Motor neuron (in vitro differentiated cells): ENCODE results near the gene CLPTM1L. TPM values are rescaled to one million over a fixed set of nuclear protein-coding genes. Genes with fewer than 3 reads are reported as not detected.
"Not testable (repeated sequence)": the region's sequence is repeated elsewhere in the genome, so short reads cannot be mapped to it uniquely, and the experiment has no call there.

Experiments
- ATAC-seq, 8 experiments: fragments of 200-7000 bp; cut with Tn5 transposase; replicated peaks in 6 of 8; 2 replicates each; pipeline ENCODE4 v1.8.0; 2021; ENCODE audit warnings: mild to moderate bottlenecking in 8 of 8, moderate library complexity in 8 of 8
- H3K27ac ChIP-seq, 2 donors: fragments of 250-450 bp; sonication (Bioruptor Pico); 2 replicates each; pipeline ENCODE4 v1.9.0; 2021; ENCODE audit warnings: antibody characterized with exemption in 2 of 2, mild to moderate bottlenecking in 2 of 2, moderate library complexity in 1 of 2
- H3K4me1 ChIP-seq, 2 donors: fragments of 250-450 bp; sonication (Bioruptor Pico); replicated peaks in 1 of 2; 2 replicates each; pipeline ENCODE4 v1.6.1; 2021; ENCODE audit warnings: antibody characterized with exemption in 2 of 2, mild to moderate bottlenecking in 2 of 2, moderate library complexity in 1 of 2
- H3K4me3 ChIP-seq, 5 donors: fragments of 250-450 bp; sonication (Bioruptor Pico); 2 replicates each; pipeline ENCODE4 v1.9.0; 2021; ENCODE audit warnings: antibody characterized with exemption in 5 of 5, mild to moderate bottlenecking in 5 of 5, moderate library complexity in 4 of 5
- WGBS, 10 experiments: fragments of 450-650 bp; shearing (Covaris generic); methylation state at CpG; one replicate each; pipeline ENCODE4 v1.0.0; 2022; 5-methylcytosine and 5-hydroxymethylcytosine counted together
- in situ Hi-C, 9 experiments: fragments of 400-800 bp; cut with MboI; loops; one replicate each; pipeline ENCODE4 v1.15.0; 2021; ENCODE audit warnings: low sequenced_read_pairs in 9 of 9, low pct_unique_long_range_greater_than_20kb in 2 of 9; ENCODE audit not compliant: unreplicated experiment in 9 of 9
- total RNA-seq, 8 experiments: library from RNA; unstranded; fragments of 300-600 nt; gene quantifications; 2 replicates each; pipeline versions ENCODE4 v1.2.3 to v1.2.4, GENCODE V29; 2022

The CLPTM1L gene
- total RNA-seq, 8 experiments from 2014 or later, result 42.4 to 132 (median 77.7) TPM

DNA sequence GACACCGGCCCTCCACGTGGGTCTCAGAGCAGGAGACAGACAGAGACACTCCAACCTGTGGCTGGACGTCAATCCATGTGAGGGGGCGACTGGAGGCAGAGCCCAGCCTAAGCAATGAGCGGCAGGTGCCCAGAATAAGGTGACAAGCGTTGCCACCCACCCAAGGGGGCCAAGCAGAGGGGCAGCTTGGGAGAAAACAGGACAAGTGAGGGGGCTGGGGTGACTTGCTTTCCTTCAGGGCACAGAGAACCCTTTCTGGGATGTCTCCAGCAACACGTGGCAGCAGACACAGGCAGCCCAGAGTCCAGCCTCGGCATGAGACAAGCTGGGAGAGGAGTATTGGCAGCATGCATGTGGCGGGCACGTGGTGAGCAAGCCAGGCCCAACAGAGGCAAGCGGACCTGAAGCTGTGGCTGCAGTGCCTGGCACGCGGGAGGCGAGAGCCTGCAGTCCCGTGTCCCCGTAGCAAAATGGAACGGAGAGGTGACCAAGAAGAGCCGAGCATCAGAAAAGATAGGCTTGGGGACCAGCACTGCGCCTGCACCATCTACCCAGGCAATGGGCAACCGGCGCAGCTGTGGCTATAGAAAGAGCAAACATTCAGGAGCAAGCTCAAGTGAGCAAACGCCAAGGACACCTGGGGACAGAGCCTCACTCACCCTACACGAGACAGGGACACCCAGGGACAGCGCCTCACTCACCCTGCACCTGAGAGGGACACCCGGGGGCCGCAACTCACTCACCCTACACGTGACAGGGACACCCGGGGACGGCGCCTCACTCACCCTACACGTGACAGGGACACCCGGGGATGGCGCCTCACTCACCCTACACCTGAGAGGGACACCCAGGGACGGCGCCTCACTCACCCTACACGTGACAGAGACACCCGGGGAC lies 56.2 kb downstream of the CLPTM1L start:
- in situ Hi-C loops, result no loop called here
- no peaks in the 10 kb centered on the region for H3K4me1 ChIP-seq
- no peak for ATAC-seq
- no peak overlapping the region for H3K27ac ChIP-seq
- H3K4me3 ChIP-seq, result no peak overlapping the region
- 45 to 100% (median 91%) methylated on average over 1 to 10 of the region's 37 CpGs for WGBS, 10 experiments

DNA sequence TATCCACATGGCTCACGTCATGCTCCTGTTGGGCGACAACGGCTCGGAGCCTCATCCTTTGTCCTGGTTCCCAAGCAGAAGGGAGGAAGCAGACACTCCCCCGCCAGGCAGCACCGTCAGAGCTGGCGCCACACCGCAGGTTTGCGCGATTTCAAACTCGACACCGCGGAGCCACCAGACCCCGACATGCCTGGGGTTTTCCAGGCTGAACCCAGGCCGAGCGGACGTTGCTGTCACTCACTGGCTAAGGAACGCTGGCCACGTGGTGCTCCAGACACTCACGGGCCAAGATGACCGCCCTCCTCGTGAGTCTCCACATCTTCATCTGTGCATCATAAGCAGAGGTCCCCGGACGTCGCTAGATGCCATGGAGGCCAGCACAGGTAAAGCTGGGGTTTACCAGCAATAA lies 59.0 kb downstream of the CLPTM1L start:
- no peaks in the 10 kb centered on the region for H3K4me1 ChIP-seq
- no peak overlapping the region for H3K27ac ChIP-seq
- in situ Hi-C loops, result no loop called here
- H3K4me3 ChIP-seq, result no peak overlapping the region
- 50 to 100% (median 90%) methylated on average over 1 to 14 of the region's 25 CpGs; no CpG with 5 or more reads in 6 of the 10 experiments for WGBS, 10 experiments
- ATAC-seq, result no peak

- Histone ChIP-seq H3K4me1 (no peaks in the 10 kb centered on the region), H3K4me3 (no peak overlapping the region), H3K27ac (no peak overlapping the region)
- in situ Hi-C loops, result no loop called here
- 31 to 90% (median 33%) methylated on average over 2 to 4 of the region's 12 CpGs; no CpG with 5 or more reads in 7 of the 10 experiments for WGBS, 10 experiments
- no peak for ATAC-seq
These were observed 59.8 kb downstream of the CLPTM1L start for GRCh38 chr5:1285141-1285540.

- H3K27ac ChIP-seq, H3K4me1 ChIP-seq, ATAC-seq, in situ Hi-C loops, H3K4me3 ChIP-seq: not testable (repeated sequence)
- 85% methylated on average over 4 of the region's 27 CpGs; no CpG with 5 or more reads in 9 of the 10 experiments for WGBS, 10 experiments
These were observed 60.4 kb downstream of the CLPTM1L start for GRCh38 chr5:1284336-1284970.

DNA sequence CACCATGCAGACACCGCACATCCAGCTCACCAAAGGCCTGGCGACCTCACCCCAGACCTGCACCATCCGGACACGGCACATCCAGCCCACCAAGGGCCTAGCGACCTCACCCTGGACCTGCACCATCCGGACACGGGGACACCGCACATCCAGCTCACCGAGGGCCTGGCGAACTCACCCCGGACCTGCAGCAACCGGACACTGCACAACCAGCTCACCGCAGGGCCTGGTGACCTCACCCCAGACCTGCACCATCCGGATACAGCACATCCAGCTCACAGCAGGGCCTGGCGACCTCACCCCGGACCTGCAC lies 61.2 kb downstream of the CLPTM1L start:
- in situ Hi-C loops, H3K4me3 ChIP-seq, ATAC-seq, H3K27ac ChIP-seq, H3K4me1 ChIP-seq: not testable (repeated sequence)
- 82% methylated on average over 3 of the region's 16 CpGs; no CpG with 5 or more reads in 9 of the 10 experiments for WGBS, 10 experiments

- ATAC-seq, H3K4me3 ChIP-seq, H3K4me1 ChIP-seq, H3K27ac ChIP-seq, in situ Hi-C loops: not testable (repeated sequence)
- WGBS, 10 experiments, result 78 to 90% (median 80%) methylated on average over 4 to 8 of the region's 40 CpGs; no CpG with 5 or more reads in 7 of the 10 experiments
These were observed 61.7 kb downstream of the CLPTM1L start for GRCh38 chr5:1282993-1283728.

GRCh38 chr5:1282131-1282992 lies 62.5 kb downstream of the CLPTM1L start:
- in situ Hi-C loops, result no loop called here
- ATAC-seq, result no peak
- Histone ChIP-seq H3K4me1 (no peaks in the 10 kb centered on the region), H3K27ac (no peak overlapping the region), H3K4me3 (no peak overlapping the region)
- 0 to 91% (median 77%) methylated on average over 1 to 19 of the region's 37 CpGs; no CpG with 5 or more reads in 4 of the 10 experiments for WGBS, 10 experiments

DNA sequence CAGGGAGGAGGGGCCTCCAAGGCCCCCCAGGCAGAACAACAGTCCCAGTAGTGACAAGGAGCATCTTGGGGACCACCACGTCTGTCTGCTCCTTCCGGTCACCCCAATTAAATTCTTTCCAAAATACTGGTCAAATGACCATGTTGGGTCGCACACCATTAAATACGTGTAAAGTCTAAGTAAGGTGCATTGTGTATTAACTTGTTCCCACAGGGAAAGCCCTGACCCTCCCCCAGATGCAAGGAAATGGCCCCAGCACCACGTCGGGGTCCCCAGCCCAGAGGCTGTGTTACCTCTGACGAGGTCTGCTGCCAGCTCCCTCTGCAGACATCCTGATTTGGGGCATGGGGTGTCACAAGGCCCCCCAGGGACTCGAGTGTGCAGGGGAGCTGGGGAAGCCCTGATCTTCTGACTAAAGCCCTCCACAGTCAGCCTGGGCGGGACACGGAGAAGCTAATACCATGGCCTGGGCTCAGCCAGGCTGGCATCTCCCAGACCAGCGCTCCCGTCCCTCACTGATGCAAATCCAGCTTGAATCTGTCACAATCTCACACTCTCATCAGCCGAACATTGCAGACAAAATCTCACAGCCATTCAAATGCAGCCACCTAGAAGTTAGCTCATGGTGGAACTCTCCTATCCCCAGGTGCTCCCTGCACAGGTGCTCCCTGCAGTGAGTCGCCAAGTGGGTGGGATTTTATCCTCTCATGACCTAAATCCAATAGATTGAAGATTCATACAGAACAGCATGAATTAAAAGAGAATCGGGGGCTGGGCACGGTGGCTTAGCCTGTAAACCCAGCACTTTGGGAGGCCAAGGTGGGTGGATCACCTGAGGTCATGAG lies 63.6 kb downstream of the CLPTM1L start:
- no peak for ATAC-seq
- Histone ChIP-seq H3K27ac (no peak overlapping the region), H3K4me3 (no peak overlapping the region), H3K4me1 (no peaks in the 10 kb centered on the region)
- in situ Hi-C loops, result no loop called here
- WGBS, 10 experiments, result 20 to 100% (median 73%) methylated on average over 1 to 5 of the region's 16 CpGs; no CpG with 5 or more reads in 2 of the 10 experiments

DNA sequence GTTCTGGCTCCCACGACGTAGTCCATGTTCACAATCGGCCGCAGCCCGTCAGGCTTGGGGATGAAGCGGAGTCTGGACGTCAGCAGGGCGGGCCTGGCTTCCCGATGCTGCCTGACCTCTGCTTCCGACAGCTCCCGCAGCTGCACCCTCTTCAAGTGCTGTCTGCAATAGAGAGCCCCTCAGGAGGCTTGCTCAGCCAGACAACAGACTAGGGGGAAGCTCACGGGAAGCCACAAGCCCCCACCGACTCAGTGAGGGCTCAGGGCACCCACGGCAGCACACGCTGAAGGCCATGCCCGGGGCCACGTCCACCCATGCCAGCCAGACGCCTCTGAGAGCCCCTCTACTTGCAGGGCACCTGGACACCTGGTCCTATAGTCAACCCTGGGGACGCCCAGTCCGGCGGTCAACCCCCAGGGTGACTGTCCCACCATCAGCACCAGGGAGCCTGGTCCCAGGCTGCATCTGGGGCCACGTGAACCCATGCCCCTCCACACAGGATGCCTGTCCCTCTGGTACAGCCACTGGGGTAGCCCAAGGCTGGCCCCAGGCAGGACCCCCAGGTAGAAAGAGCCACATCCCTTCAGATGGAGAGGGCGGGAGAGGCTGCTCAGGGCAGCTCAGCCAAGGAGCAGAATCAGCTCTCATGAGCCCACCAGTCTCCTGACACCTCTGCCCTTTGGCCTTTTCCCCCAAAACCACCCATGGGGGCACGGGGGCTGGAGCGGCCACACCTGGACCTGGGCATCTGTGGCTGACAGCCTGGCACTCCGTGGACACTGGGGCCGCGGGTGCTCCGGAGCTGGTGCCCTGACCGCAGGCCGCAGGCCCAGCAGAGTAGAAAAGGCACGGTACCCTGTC lies 64.5 kb downstream of the CLPTM1L start:
- in situ Hi-C loops, result no loop called here
- no peaks in the 10 kb centered on the region for H3K4me1 ChIP-seq
- no peak overlapping the region for H3K27ac ChIP-seq
- no peak for ATAC-seq
- 60 to 100% (median 78%) methylated on average over 2 to 5 of the region's 32 CpGs; no CpG with 5 or more reads in 5 of the 10 experiments for WGBS, 10 experiments
- H3K4me3 ChIP-seq, result no peak overlapping the region

DNA sequence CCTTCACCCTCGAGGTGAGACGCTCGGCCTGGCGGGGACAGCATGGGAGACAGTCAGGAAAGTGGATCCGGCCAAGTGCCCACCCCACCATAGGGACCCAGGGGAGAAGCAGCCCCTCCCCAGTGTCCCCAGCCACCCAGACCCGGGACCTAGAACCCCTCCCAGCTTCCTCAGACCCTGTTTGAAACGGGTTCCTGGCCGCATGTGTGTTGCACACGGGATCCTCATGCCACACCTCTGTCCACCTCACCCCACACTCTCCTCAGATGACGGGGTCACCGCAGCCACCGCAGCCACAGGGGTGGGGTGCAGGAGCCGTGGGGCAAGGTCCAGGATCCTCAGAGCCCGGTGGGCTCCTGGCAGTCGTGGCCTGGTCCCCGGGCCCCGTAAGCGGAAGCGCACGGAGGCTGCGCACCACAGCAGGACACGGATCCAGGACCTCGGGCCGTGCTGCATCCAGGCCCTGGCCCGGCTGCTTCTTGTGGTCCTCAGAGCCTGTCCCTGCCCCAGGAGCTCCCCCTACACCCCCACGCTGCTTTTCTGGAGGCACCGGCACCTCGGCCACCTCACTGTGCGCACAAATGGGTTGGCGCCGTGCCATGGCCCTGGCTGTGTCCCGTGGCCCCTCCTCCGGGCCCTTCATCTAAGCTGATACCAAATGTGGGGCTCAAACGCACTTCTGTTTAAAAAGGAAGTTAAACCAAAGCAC lies 65.3 kb downstream of the CLPTM1L start:
- in situ Hi-C loops, result no loop called here
- no peak for ATAC-seq
- no peak overlapping the region for H3K27ac ChIP-seq
- no peaks in the 10 kb centered on the region for H3K4me1 ChIP-seq
- WGBS, 10 experiments, result 34 to 60% (median 40%) methylated on average over 1 to 3 of the region's 34 CpGs; no CpG with 5 or more reads in 7 of the 10 experiments
- no peak overlapping the region for H3K4me3 ChIP-seq
